GM12878 (cell line): ENCODE measurements around the gene NPDC1. TPM values are rescaled to one million over a fixed set of nuclear protein-coding genes. Genes with fewer than 3 reads are reported as not detected.

Experiments used
- ATAC-seq: fragments of 200-7000 bp; cut with Tn5 transposase; 3 replicates; pipeline ENCODE4 v1.9.1; 2020; ENCODE audit warnings: mild to moderate bottlenecking, moderate library complexity
- BruUV-seq: library from RNA; stranded (reverse); fragments of 400-500 nt; replicated peaks from 2 replicates; lab custom pipeline; 2021; lab: Mats Ljungman, UMichigan
- CTCF ChIA-PET: fragments of 300-600 bp; sonication (Branson Sonifier 250); formaldehyde crosslinking; extraction: SDS; loops from one replicate; lab custom pipeline; 2021; ENCODE audit warnings: inconsistent platforms; lab: Yijun Ruan, JAX
- POLR2A ChIA-PET: fragments of 350-600 bp; formaldehyde crosslinking; extraction: SDS; loops from one replicate; lab custom pipeline; 2021; ENCODE audit warnings: inconsistent platforms; lab: Charles Lee
- RAD21 ChIA-PET: fragments of 300-600 bp; sonication (Branson Sonifier 250); formaldehyde crosslinking; loops from one replicate; lab custom pipeline; 2023; ENCODE audit warnings: antibody characterized with exemption; ENCODE audit not compliant: unreplicated experiment; lab: Charles Lee
- SMC1A ChIA-PET: fragments of 300-600 bp; sonication (Branson Sonifier 250); formaldehyde crosslinking; loops from one replicate; lab custom pipeline; 2023; ENCODE audit not compliant: unreplicated experiment, uncharacterized antibody; lab: Charles Lee
- DNase-seq: peaks from one replicate; pipeline ENCODE4 v3.0.0-alpha.2; 2011; ENCODE audit warnings: low read depth, low spot score
- FAIRE-seq: peaks from 3 replicates; lab custom pipeline; 2011; peaks lifted over from hg19 to GRCh38; lab: Jason Lieb, UNC
- H2AFZ ChIP-seq: 2 replicates; pipeline ENCODE4 v1.6.0; 2011; ENCODE audit warnings: low read depth, low read length, control low read depth; ENCODE audit not compliant: control insufficient read depth
- H3K27ac ChIP-seq: 2 replicates; pipeline ENCODE4 v1.5.1; 2011; ENCODE audit warnings: control low read depth; ENCODE audit not compliant: control insufficient read depth, insufficient read depth
- H3K27me3 ChIP-seq, 2 experiments: replicated peaks in 1 of 2; 2 replicates each; pipeline versions ENCODE4 v1.6.0 to v1.6.1; 2011; ENCODE audit warnings: low read length in 1 of 2; ENCODE audit not compliant: control insufficient read depth in 2 of 2, insufficient read depth in 2 of 2
- H3K36me3 ChIP-seq, 2 experiments: 2 replicates each; pipeline ENCODE4 v1.5.1; 2011; ENCODE audit warnings: low read length in 1 of 2; ENCODE audit not compliant: control insufficient read depth in 2 of 2, insufficient read depth in 2 of 2
- H3K4me1 ChIP-seq: 2 replicates; pipeline ENCODE4 v1.6.1; 2011; ENCODE audit warnings: mild to moderate bottlenecking, low read length, moderate library complexity, mixed read lengths; ENCODE audit not compliant: control insufficient read depth, insufficient read depth
- H3K4me2 ChIP-seq: 2 replicates; pipeline ENCODE4 v1.6.0; 2011; ENCODE audit warnings: control low read depth; ENCODE audit not compliant: control insufficient read depth, insufficient read depth
- H3K4me3 ChIP-seq: fragments of 200-600 bp; sonication (generic); 2 replicates; pipeline ENCODE4 v1.5.1; 2016
- H3K79me2 ChIP-seq: 2 replicates; pipeline ENCODE4 v1.6.0; 2011; ENCODE audit warnings: low read length; ENCODE audit not compliant: control insufficient read depth, insufficient read depth
- H3K9ac ChIP-seq: 2 replicates; pipeline ENCODE4 v1.8.0; 2011; ENCODE audit warnings: low read length, control low read depth, mixed read lengths; ENCODE audit not compliant: control insufficient read depth, insufficient read depth
- H3K9me3 ChIP-seq: replicated peaks from 3 replicates; pipeline ENCODE4 v1.5.1; 2011; ENCODE audit warnings: mild to moderate bottlenecking, low read length; ENCODE audit not compliant: control insufficient read depth, insufficient read depth
- H4K20me1 ChIP-seq: 2 replicates; pipeline ENCODE4 v1.6.0; 2011; ENCODE audit not compliant: control insufficient read depth, insufficient read depth
- ATF3 ChIP-seq: IDR thresholded peaks from 2 replicates; pipeline ENCODE4 v1.6.1; 2011; ENCODE audit warnings: low read depth, mild to moderate bottlenecking, low read length, moderate library complexity, borderline replicate concordance; ENCODE audit errors: extremely low read depth
- JUND ChIP-seq: IDR thresholded peaks from 2 replicates; pipeline ENCODE4 v1.6.1; 2012; ENCODE audit warnings: low read depth, mild to moderate bottlenecking, low read length, improper control_type of control experiment, moderate library complexity
- PML ChIP-seq: IDR thresholded peaks from 2 replicates; pipeline ENCODE4 v1.6.1; 2012; ENCODE audit warnings: low read length, inconsistent platforms
- SPI1 ChIP-seq: IDR thresholded peaks from 2 replicates; pipeline ENCODE4 v1.6.1; 2011; ENCODE audit warnings: low read depth, mild to moderate bottlenecking, low read length, moderate library complexity, borderline replicate concordance; ENCODE audit not compliant: insufficient read depth
- SREBF2 ChIP-seq: IDR thresholded peaks from 2 replicates; pipeline ENCODE4 v1.6.1; 2012; ENCODE audit warnings: mild to moderate bottlenecking, low read length
- ZNF217 ChIP-seq: fragments of 450-650 bp; IDR thresholded peaks from 2 replicates; pipeline ENCODE4 v1.6.1; 2017; ENCODE audit warnings: antibody characterized with exemption, mild to moderate bottlenecking
- WGBS: methylation state at CpG from one replicate; pipeline ENCODE4 v1.1.6; 2016; ENCODE audit warnings: low lambda C conversion rate; ENCODE audit not compliant: insufficient replicate concordance, insufficient coverage; ENCODE audit errors: missing lambda C conversion rate; 5-methylcytosine and 5-hydroxymethylcytosine counted together
- in situ Hi-C: fragments of 300-500 bp; cut with MboI; formaldehyde crosslinking; loops from 9 replicates; pipeline ENCODE4 v1.14.3; 2018; ENCODE audit warnings: mixed read lengths
- intact Hi-C: fragments of 100-400 bp; cut with micrococcal nuclease; formaldehyde crosslinking; loops from one replicate; pipeline ENCODE4 v1.14.2; 2022; ENCODE audit not compliant: unreplicated experiment
- polyA plus RNA-seq, 11 experiments: library from polyadenylated mRNA; depleted of rRNA in 4 of 11; unstranded in 6 of 11; stranded (reverse) in 5 of 11; fragments of >200 nt; fragmentation: Nextera tagmentation in 4 of 11; fragmentation: Illumina TruSeq in 1 of 11; extraction: Ambion mirVana in 4 of 11; extraction: Trizol in 1 of 11; gene quantifications; 1 replicate in 1 of 11; 2 replicates in 10 of 11; pipeline versions ENCODE4 v1.2.1 to v1.2.3, GENCODE V29; 2011 to 2016; ENCODE audit warnings: inconsistent platforms in 2 of 11, missing spikeins in 2 of 11, low read depth in 1 of 11
- total RNA-seq, 4 experiments: library from RNA; depleted of rRNA in 3 of 4; stranded (reverse); fragments of >200 nt in 3 of 4; fragmentation: Illumina TruSeq in 1 of 4; extraction: Trizol in 1 of 4; gene quantifications; 2 replicates each; pipeline versions ENCODE4 v1.2.1 to v1.2.3, GENCODE V29; 2013 to 2021

NPDC1 gene
- total and polyA plus RNA-seq, 10 of the 15 experiments (the other 5 are each of a cell fraction or from before 2014, with no cell fraction given) = 0.04 to 1.7 (median 0.77) TPM; not detected in 2

GRCh38 chr9:137037483-137037882 is 8.5 kb downstream of the NPDC1 start (continued):
- no peak for TF ChIP-seq JUND

GRCh38 chr9:137037035-137037434 is 8.9 kb downstream of the NPDC1 start:
- H3K9me3 ChIP-seq = no peaks in the 10 kb centered on the region
- in situ Hi-C loops = loop anchor here (5.0 kb wide), 2 partner anchors 90 to 240 kb away; partner anchors contain the start of genes C8G and CCDC183
- peaks cover 21% of the 10 kb centered on the region for H3K4me1 ChIP-seq
- no peak for DNase-seq
- H2AFZ ChIP-seq = no peak overlapping the region
- no TSS peak for BruUV-seq
- FAIRE-seq = no peak
- ChIA-PET RAD21 (interaction anchor here (3.8 kb wide), 1 partner anchor 89 kb away, joined by 109 read pairs; no protein-coding TSS in a partner anchor), CTCF (interaction anchor here (1.0 to 4.4 kb wide), 6 partner anchors 10 to 250 kb away, joined by 3 to 163 read pairs (median 19); partner anchors contain the start of gene NPDC1), POLR2A (interaction anchor here (0.6 kb wide), 1 partner anchor 22 kb away, joined by 3 read pairs; no protein-coding TSS in a partner anchor), SMC1A (interaction anchor here (1.5 kb wide), 1 partner anchor 249 kb away, joined by 3 read pairs; no protein-coding TSS in a partner anchor)
- H3K27ac ChIP-seq = no peak overlapping the region
- no peaks in the 10 kb centered on the region for H3K27me3 ChIP-seq
- ATAC-seq = no peak
- no peaks in the 10 kb centered on the region for H4K20me1 ChIP-seq
- intact Hi-C loops = loop anchor here (5.0 kb wide), 1 partner anchor 190 kb away; the partner anchor contains the start of gene PHPT1
- no peaks in the 10 kb centered on the region for H3K79me2 ChIP-seq
- H3K9ac ChIP-seq = no peak overlapping the region
- TF ChIP-seq ATF3 = no peak
- TF ChIP-seq SPI1 = no peak
- no peak for TF ChIP-seq ZNF217
- no peak for TF ChIP-seq PML
- TF ChIP-seq SREBF2 = no peak
- 48% methylated on average over 12 of the region's 13 CpGs for whole genome bisulfite sequencing
- no peak overlapping the region for H3K4me2 ChIP-seq
- no peaks in the 10 kb centered on the region for H3K36me3 ChIP-seq
- H3K4me3 ChIP-seq = no peak overlapping the region
